HepG2 (cell line): ENCODE measurements around the gene AQP12A. TPM values are rescaled to one million over a fixed set of nuclear protein-coding genes. Genes with fewer than 3 reads are reported as not detected.

ENCODE experiments used
- TEAD3 ChIP-seq: optimal IDR thresholded peaks from 2 replicates; pipeline ENCODE3; 2016; ENCODE audit warnings: borderline replicate concordance
- TGIF2 ChIP-seq: IDR thresholded peaks from 2 replicates; pipeline ENCODE4 v1.6.1; 2016; ENCODE audit warnings: control low read depth, missing compliant biosample characterization
- ZNF10 ChIP-seq: sonication (generic); formaldehyde crosslinking; IDR thresholded peaks from 2 replicates; pipeline ENCODE4 v1.4.0; 2020; ENCODE audit warnings: mild to moderate bottlenecking, low read depth, missing genetic modification reagents, borderline replicate concordance
- ZNF546 ChIP-seq: sonication (generic); formaldehyde crosslinking; conservative IDR thresholded peaks from 2 replicates; pipeline ENCODE4 v1.8.1; 2023; ENCODE audit warnings: mild to moderate bottlenecking, missing genetic modification reagents
- polyA plus RNA-seq, 8 experiments: library from polyadenylated mRNA; depleted of rRNA in 3 of 8; stranded (reverse) in 7 of 8; unstranded in 1 of 8; fragments of >200 nt; fragmentation: Illumina TruSeq in 4 of 8; extraction: Trizol in 4 of 8; gene quantifications; 2 replicates each; pipeline versions ENCODE4 v1.2.1 to v1.2.3, GENCODE V29; 2011 to 2016; ENCODE audit warnings: low read depth in 4 of 8, missing spikeins in 1 of 8, mixed read lengths in 1 of 8; ENCODE audit not compliant: insufficient read depth in 1 of 8
- total RNA-seq, 5 experiments: library from RNA; depleted of rRNA; stranded (reverse); fragments of >200 nt; fragmentation: Illumina TruSeq; extraction: Trizol; gene quantifications; 2 replicates each; pipeline ENCODE4 v1.2.3, GENCODE V29; 2016; ENCODE audit warnings: low read depth in 1 of 5
- TF ChIP-seq, protein P1 (sequence below): IDR thresholded peaks from 2 replicates; pipeline ENCODE4 v1.6.1; 2012; ENCODE audit warnings: low read length, improper control_type of control experiment
- TF ChIP-seq, protein P2 (sequence below): sonication (generic); formaldehyde crosslinking; IDR thresholded peaks from 2 replicates; pipeline ENCODE4 v1.5.1; 2020; ENCODE audit warnings: mild to moderate bottlenecking, moderate library complexity, missing genetic modification reagents
- TF ChIP-seq, protein P3 (sequence below): sonication (generic); formaldehyde crosslinking; IDR thresholded peaks from 2 replicates; pipeline ENCODE4 v1.8.0; 2022; ENCODE audit warnings: mild to moderate bottlenecking, missing genetic modification reagents, borderline replicate concordance
- TF ChIP-seq, protein P4 (sequence below): sonication (generic); formaldehyde crosslinking; conservative IDR thresholded peaks from 2 replicates; pipeline ENCODE4 v1.4.0; 2020; ENCODE audit warnings: missing genetic modification reagents

Gene AQP12A
- total and polyA plus RNA-seq, 2 of the 13 experiments (the other 11 are each of a cell fraction or from before 2014, with no cell fraction given): not detected

DNA sequence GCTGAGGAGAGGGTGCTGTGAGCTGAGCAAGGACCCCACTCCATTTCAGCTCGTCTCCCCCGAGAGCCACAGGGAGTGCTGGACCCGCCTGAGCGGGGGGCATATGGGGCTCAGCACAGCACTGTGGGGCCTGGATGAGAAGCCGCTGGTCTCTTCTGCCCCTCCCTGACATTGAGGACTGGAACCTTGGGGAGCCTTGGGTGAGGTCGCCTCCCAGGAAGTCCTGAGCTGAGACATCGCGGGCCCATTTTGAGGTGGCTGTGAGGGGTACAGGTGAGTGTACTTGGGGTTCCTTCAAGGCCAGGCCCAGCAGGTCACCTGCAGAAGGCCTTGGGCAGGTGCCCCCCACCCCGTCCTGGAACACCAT, 3.1 kb upstream of the AQP12A start (continued):
- TF ChIP-seq, protein P1, sequence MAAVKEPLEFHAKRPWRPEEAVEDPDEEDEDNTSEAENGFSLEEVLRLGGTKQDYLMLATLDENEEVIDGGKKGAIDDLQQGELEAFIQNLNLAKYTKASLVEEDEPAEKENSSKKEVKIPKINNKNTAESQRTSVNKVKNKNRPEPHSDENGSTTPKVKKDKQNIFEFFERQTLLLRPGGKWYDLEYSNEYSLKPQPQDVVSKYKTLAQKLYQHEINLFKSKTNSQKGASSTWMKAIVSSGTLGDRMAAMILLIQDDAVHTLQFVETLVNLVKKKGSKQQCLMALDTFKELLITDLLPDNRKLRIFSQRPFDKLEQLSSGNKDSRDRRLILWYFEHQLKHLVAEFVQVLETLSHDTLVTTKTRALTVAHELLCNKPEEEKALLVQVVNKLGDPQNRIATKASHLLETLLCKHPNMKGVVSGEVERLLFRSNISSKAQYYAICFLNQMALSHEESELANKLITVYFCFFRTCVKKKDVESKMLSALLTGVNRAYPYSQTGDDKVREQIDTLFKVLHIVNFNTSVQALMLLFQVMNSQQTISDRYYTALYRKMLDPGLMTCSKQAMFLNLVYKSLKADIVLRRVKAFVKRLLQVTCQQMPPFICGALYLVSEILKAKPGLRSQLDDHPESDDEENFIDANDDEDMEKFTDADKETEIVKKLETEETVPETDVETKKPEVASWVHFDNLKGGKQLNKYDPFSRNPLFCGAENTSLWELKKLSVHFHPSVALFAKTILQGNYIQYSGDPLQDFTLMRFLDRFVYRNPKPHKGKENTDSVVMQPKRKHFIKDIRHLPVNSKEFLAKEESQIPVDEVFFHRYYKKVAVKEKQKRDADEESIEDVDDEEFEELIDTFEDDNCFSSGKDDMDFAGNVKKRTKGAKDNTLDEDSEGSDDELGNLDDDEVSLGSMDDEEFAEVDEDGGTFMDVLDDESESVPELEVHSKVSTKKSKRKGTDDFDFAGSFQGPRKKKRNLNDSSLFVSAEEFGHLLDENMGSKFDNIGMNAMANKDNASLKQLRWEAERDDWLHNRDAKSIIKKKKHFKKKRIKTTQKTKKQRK: no peak
- TF ChIP-seq TEAD3 (CRISPR knock-in tag): no peak
- TF ChIP-seq ZNF546: no peak
- no peak for TF ChIP-seq ZNF10 (CRISPR knock-in tag)
- TF ChIP-seq, protein P2, sequence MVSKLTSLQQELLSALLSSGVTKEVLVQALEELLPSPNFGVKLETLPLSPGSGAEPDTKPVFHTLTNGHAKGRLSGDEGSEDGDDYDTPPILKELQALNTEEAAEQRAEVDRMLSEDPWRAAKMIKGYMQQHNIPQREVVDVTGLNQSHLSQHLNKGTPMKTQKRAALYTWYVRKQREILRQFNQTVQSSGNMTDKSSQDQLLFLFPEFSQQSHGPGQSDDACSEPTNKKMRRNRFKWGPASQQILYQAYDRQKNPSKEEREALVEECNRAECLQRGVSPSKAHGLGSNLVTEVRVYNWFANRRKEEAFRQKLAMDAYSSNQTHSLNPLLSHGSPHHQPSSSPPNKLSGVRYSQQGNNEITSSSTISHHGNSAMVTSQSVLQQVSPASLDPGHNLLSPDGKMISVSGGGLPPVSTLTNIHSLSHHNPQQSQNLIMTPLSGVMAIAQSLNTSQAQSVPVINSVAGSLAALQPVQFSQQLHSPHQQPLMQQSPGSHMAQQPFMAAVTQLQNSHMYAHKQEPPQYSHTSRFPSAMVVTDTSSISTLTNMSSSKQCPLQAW: no peak
- TF ChIP-seq, protein P3, sequence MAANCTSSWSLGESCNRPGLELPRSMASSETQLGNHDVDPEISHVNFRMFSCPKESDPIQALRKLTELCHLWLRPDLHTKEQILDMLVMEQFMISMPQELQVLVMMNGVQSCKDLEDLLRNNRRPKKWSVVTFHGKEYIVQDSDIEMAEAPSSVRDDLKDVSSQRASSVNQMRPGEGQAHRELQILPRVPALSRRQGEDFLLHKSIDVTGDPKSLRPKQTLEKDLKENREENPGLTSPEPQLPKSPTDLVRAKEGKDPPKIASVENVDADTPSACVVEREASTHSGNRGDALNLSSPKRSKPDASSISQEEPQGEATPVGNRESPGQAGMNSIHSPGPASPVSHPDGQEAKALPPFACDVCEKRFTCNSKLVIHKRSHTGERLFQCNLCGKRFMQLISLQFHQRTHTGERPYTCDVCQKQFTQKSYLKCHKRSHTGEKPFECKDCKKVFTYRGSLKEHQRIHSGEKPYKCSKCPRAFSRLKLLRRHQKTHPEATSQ: no peak
- TF ChIP-seq, protein P4, sequence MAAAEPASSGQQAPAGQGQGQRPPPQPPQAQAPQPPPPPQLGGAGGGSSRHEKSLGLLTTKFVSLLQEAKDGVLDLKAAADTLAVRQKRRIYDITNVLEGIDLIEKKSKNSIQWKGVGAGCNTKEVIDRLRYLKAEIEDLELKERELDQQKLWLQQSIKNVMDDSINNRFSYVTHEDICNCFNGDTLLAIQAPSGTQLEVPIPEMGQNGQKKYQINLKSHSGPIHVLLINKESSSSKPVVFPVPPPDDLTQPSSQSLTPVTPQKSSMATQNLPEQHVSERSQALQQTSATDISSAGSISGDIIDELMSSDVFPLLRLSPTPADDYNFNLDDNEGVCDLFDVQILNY: no peak
- TF ChIP-seq TGIF2 (CRISPR knock-in tag): no peak
